ENCODE measurements around the gene APP.

The APP gene

DNA sequence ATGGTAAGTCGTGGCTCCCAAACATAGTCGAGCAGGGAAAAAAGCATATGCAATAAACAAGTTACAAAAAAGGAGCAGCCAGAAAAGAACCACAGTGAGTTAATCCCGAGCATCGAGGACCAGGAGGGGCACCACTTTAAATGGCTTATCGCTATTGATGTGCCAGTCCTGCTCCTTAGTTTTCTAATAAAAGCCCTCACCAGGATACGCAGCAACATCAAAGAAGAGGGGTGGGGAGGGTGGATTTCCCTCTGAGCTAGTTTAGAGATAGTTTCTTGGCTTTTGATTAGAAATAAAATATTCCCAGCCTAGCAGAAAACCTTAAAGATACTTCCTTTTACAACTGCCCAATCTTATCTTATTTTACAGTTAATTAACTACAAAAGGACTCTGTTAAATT is 265.4 kb downstream of the APP start:
- FAIRE-seq (no peak), DNase-seq (ENCODE audit: insufficient read length, low spot score) (no peak)
- TF ChIP-seq CTCF (IDR thresholded peaks at IDR 0.05; ENCODE audit: insufficient read depth, missing control alignments): no peak

- DNase-seq (ENCODE audit: insufficient read length, low spot score) (no peak), FAIRE-seq (no peak)
- TF ChIP-seq CTCF (IDR thresholded peaks at IDR 0.05; ENCODE audit: insufficient read depth, missing control alignments): no peak
Observed at GRCh38 chr21:25904044-25904695, 266.4 kb downstream of the APP start.

GRCh38 chr21:25903607-25904006 is 267.0 kb downstream of the APP start:
- no peak for TF ChIP-seq CTCF (IDR thresholded peaks at IDR 0.05; ENCODE audit: insufficient read depth, missing control alignments)
- no peak for FAIRE-seq
- DNase-seq (ENCODE audit: insufficient read length, low spot score): no peak

DNA sequence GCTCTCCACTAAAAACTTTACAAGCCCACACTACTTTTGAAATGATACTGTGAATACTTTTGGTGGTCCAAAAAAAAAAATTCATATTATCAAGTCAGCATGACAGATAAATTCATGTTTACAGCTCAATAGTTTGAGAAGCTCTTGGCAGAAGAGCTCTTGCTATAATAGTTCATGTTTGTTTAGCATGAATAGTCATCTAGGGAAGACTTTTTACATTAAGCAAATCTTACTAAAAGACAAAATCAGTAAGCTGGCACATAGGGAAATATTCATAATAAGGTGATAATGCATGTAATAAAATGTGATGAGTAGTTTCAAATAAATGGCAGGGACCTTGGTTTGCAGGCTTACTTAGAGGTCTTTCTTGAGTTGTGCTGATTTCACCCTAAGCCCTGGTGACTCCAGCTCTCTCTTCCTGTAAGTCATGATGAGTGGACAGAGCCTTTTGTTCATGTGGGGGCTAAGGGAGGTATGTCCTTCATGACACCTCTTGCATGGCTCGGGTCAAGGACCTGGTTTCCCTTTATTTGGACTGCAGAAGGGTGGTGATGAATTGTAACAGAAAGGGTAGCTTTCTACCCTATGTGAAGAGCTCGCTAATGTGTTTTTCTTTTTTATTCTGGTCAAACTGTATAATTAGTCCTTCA is 269.1 kb downstream of the APP start:
- no peak for TF ChIP-seq CTCF (IDR thresholded peaks at IDR 0.05; ENCODE audit: insufficient read depth, missing control alignments)
- DNase-seq (ENCODE audit: insufficient read length, low spot score) (no peak), FAIRE-seq (no peak)

DNA sequence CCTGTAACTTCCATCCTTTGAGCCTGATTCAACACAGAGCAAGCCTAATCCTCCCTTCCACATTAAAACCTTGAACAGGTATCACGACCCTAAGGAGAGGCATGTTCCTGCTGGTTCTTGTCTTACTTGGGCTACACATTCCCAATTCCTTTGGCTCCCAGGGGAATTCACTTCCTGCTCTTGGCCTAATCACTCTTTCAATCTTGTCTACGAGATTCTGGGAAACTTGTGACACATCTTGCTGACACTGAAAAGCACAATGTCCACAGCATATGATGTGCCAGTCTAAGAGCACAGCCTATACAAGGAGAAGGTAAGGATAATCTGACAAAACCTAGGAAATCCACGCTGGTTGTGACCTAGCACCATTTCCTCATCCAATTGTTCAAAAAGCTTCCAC is 271.9 kb downstream of the APP start:
- DNase-seq (ENCODE audit: insufficient read length, low spot score): no peak
- TF ChIP-seq CTCF (IDR thresholded peaks at IDR 0.05; ENCODE audit: insufficient read depth, missing control alignments): no peak
- FAIRE-seq: no peak

GRCh38 chr21:25897383-25897782 is 273.2 kb downstream of the APP start:
- FAIRE-seq (no peak), DNase-seq (ENCODE audit: insufficient read length, low spot score) (no peak)
- TF ChIP-seq CTCF (IDR thresholded peaks at IDR 0.05; ENCODE audit: insufficient read depth, missing control alignments): no peak

GRCh38 chr21:25896501-25897056 is 274.0 kb downstream of the APP start:
- FAIRE-seq (no peak), DNase-seq (ENCODE audit: insufficient read length, low spot score) (no peak)
- no peak for TF ChIP-seq CTCF (IDR thresholded peaks at IDR 0.05; ENCODE audit: insufficient read depth, missing control alignments)

Data from D721Med (cell line).